HG03571 (cell line): ENCODE measurements around the gene PNPLA5.

Source experiments
- ATAC-seq: cut with Tn5 transposase; IDR thresholded peaks from one replicate; pipeline ENCODE4 v1.9.1; 2021; ENCODE audit not compliant: unreplicated experiment

Gene PNPLA5

GRCh38 chr22:43855431-43855830 lies 36.4 kb downstream of the PNPLA5 start:
- ATAC-seq = no peak

DNA sequence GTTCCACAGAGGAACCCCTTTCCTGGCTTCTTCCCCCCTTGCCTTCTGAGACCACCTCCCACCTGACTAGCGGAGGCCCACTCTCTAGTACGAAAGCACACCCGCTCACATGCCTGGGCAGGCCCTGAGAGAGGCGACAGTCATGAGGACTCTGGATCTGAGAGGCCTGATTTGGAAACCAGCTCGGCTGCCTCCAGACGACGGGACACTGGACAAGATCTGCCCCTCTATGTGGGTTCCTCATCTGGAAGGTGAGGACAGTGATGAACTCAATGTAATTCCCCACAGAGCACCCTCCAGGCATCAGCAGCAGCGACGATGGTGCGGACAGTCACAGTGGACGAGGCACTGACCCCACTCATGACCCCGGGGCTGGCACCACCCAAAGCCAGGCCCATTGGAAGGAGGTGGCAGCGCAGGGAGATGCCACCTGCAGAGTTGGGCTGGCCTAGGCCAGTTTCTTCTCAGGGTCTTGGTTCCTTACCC lies 37.0 kb downstream of the PNPLA5 start:
- no peak for ATAC-seq

DNA sequence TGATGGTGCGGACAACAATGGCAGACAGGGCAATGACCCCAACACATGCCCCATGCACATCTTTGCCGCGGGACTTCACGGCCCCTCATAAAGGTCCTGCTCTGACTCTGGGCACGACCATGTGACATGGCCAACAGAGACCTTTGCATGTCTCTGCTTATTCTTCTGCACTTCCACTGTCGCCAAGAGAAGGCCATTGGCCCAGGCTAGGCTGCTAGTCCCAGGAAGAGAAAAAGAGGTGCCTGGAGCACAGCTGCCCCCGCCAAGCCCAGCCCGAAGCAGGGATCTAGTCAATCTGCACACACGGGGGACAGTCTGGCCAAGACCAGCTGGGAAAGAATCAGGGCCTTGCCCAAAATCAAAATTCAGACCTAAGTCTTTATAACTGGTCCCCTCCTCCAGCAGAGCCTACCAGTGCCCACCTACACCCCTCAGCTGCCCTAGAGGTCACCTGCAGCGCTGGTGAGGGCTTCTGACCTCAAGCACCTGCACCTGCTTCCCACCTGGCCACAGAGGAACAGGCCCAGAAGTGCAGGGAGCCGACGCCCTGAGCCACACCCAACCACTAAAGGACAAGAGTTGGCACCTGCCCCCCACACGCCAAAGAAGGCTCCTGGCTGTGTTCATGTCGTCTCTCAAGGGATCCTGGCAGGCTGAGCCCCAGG lies 37.6 kb downstream of the PNPLA5 start:
- no peak for ATAC-seq

DNA sequence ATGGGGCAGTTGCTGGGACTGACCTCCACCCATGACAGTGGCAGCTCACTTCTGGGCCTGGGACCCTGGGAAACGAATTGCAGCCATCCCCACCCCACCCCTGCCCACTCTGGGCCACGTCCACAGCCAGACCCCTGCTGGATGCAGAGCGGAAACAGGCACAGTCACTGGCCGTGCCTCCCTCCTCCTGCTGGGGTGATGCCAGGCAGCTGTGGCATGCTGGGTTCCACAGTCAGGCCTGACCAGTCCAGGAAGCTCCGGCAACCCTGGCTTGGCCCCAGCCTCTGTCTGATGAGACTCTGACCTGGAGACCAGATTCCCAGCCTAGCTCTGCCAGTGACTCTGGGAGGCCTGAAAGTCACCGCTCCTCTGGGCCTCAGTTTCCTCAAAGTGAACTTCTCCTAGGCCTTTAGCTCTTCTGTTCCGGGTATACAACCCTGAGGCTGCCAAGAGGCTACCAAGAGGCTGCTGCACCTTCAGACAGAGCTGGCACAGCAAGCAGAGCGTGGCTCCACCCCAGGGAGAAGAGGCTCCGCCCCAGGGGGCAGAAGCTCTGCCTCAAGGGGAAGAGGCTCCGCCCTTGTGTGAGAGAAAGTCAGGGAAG lies 38.4 kb downstream of the PNPLA5 start:
- no peak for ATAC-seq

DNA sequence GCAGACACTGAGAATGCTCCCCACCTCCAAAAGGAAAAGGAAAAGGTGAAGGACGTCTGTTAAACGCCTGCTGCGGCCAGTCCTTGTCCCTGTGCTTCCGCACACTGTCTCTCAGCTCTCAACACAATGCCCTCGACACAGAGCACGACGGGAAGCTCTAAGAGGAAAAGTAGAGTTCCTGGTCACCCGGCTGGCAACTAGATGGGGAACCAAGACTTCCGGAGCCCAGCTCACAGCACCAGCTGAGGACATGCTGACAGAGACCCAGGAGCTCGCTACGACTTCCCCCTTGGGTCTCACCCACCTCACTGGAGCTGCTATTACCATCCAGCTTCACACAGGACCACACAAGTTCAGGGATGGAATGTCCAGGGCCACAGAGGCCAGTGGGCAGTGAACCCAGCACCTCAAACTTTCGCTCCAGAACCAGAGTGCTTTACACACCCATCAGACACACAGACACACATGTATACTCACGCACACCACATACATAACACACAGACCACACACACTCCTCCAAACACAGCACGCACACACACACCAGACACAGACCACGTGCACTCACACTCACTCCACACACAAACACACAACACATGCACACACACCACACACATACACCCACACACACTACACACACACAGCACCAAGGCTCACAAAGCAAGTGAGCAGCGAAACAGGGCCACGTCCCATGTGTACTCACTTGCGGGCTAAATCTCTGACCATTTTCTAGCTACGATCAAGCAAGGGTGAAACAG lies 39.1 kb downstream of the PNPLA5 start:
- ATAC-seq = no peak

- ATAC-seq = no peak
Measured at GRCh38 chr22:43851979-43852307, 39.9 kb downstream of the PNPLA5 start.

GRCh38 chr22:43851058-43851978 lies 40.5 kb downstream of the PNPLA5 start:
- no peak for ATAC-seq

- ATAC-seq = no peak
Measured at GRCh38 chr22:43850529-43850928, 41.3 kb downstream of the PNPLA5 start.

DNA sequence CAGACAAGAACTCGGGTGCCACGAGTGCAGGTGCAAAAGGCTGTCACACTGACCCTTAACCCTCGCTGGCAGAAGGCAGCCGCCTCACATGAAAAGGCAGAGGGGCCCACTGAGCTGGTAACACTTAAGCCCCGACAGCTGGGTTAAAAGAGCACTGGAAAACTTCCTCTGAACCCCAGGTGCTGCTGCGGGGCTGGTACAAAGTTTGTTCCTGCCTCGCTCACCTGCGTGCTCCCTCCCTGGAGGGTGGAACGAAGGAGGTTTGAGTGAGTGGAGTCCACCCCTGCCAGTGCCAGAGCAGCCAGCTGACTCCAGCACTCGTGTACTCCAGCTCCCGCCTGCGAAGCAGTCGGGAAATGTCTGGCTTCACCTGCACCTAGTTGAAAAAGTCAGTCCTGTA lies 42.1 kb downstream of the PNPLA5 start:
- ATAC-seq = no peak

DNA sequence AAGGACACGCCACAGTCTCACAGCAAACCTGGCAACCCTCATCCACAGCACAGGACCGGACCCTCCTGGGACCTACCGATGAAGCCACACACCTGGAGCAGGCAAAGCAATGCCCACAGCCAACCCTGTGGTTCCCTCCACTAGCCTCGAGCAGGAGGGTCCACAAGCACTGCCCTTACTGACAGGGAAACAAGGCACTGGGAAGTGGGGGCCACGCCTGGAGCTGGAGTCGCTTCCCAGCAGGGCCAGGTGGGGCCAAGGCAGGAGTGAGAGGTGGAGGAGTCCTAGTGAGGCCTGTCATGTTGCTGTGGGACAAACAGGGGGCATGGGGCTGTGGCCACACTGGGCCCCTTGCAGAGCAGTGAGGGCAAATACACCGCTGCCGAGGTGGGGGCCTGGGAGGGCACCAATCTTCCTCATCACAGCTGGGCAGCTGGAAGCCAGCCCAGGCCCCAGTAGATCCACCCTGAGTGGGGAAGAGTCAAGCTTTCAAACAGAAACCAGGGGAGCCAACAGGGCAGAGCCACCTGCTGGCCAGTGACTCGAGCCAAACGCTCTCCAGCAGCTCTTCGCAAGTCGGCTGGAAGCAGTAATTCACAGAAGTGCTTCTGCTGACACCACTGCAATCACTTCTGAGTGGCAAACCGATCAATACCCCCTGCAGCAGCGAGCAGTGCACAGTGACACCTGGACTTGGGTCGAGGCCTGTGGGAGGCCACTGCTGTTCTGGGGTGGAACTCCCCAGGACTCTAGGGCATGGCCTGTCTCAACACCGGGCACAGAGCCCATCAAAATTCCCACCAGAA lies 43.2 kb downstream of the PNPLA5 start:
- ATAC-seq = no peak

DNA sequence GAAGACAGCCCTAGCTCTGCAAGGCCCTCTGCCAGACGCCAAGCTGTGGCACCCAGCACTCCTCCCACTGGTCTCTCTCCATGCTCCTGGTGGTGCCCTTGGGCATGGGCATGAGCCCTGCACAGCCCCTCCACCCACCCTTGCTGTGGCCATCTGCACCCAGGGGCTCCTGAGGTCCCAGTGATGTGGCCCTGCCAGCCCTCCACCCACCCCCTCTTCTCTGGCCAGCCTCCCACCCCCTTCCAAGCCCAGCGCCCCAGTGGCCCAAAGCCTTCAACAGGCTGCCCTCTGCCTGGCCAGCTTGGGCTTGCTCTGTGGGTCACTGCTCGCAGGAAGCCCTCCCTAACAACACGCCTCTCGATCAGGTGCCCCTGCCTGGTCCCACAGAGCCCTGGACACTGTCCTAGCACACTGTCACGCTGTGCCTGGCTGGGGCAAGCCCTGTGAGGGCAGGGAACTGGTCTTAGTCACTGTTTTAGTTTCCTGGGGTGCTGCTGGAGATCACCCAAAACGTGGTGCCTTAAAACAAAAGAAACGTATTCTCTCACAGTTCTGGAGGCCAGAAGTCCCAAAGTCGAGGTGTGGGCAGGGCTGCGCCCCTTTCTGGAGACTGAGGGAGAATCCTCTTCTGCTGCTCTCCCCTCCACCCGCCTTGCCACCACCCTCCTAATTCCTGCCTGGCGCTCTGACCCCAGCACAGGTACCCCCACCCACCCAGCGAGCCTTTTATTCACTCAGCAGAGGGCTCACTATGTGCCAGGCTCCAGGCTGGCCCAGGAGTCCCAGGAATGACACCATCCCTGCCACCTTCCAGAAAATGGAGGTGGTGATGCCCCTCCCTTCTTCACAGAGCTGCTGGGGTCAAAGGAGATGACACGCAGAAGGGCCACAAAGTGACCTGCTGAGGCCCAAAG lies 44.2 kb downstream of the PNPLA5 start:
- no peak for ATAC-seq

- no peak for ATAC-seq
Measured at GRCh38 chr22:43846966-43847365, 44.8 kb downstream of the PNPLA5 start.

DNA sequence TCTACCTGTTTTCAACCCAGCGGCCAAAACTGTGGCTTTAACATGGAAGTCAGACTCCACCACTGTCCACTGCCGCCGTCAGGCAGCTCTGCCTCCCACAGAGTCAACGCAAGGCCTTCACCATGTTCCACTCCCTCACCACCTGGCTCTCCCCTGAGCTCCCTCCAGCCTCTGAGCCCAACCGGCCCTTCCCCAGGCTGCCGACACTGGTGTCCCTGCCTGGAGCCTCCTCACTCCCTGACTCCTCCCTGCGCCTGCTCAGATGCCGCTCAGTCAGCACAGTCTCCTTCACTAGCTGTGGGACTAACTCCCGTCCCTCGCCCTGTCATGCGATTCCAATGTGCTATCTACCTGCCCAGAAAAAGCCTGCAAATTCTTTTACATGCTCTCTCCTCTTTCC lies 45.8 kb downstream of the PNPLA5 start:
- no peak for ATAC-seq

GRCh38 chr22:43844560-43845545 lies 47.0 kb downstream of the PNPLA5 start:
- no peak for ATAC-seq

DNA sequence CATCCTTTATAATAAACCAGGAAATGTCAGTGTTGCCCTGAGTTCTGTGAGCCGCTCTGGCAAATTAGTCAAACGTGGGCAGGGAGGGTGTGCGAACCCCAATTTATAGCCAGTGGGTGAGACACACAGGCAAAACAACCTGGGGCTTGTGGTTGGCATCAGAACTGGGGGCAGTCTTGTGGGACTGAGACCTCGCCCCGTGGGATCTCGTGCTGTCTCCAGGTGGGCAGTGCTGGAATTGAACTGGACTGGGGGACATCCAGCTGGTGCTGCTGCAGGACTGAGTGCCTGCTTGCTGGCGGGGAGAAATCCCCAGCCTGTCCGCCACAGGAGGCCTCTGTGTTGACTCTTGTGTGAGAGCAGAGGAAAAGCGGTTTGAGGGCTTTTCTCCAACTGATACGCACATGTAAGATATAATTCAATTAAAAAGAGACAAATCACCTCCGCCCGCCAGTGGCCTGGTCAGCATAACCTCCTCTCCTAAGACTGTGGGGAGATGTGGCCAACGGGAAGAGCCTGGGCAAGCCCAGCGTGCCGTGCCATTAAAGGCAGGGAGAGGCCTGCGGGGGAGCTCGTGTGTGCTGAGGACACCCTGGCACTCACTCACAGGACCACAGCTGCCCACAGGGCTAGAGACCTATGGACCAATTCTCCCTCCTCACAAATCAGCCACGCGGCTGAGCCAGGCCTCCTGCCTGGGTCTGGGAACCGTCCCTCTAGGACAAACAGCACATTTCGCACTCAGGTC lies 47.9 kb downstream of the PNPLA5 start:
- no peak for ATAC-seq

DNA sequence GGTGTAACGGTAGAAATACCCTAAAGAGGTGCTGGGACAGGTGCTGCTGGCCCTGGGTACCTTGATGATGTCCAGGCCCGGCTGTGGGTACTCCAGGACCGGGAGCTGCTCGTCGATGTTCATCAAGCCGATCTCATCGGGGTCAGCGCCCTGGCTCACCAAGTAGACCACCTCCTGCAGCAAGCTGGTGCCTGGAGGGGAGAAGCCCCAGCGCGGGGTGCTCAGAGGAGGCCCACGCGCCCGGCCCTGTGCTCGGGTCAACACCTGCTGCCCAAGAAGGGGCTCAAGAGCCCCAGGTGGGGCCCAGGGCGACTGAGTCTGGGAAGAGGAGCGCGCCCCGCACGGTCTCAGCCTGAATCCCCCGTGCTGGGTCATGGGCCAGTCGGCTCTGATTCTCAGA lies 50.1 kb downstream of the PNPLA5 start:
- ATAC-seq = no peak

- ATAC-seq = no peak
Measured at GRCh38 chr22:43840851-43841250, 51.0 kb downstream of the PNPLA5 start.
